HEK293T (cell line): ENCODE measurements around the gene TBX10.
A peak's percentile ranks its signal among the peaks of the same experiment; 100 is the strongest.

Experiments used
- CTCF ChIA-PET: fragments of 350-600 bp; formaldehyde crosslinking; extraction: SDS; loops from one replicate; lab custom pipeline; 2021; ENCODE audit warnings: antibody characterized with exemption, inconsistent platforms; lab: Yijun Ruan, JAX
- POLR2A ChIA-PET: fragments of 350-600 bp; formaldehyde crosslinking; extraction: SDS; loops from one replicate; lab custom pipeline; 2020; ENCODE audit warnings: antibody characterized with exemption, inconsistent platforms; lab: Yijun Ruan, JAX
- DNase-seq: peaks from one replicate; pipeline ENCODE4 v3.0.0; 2012; ENCODE audit warnings: mixed read lengths; ENCODE audit errors: extremely low spot score
- ARNT ChIP-seq: fragments of 450-650 bp; IDR thresholded peaks from 2 replicates; pipeline ENCODE4 v1.6.1; 2017; ENCODE audit warnings: mild to moderate bottlenecking
- BHLHE40 ChIP-seq: fragments of 450-650 bp; IDR thresholded peaks from 2 replicates; pipeline ENCODE4 v1.6.1; 2016; ENCODE audit warnings: mild to moderate bottlenecking, moderate library complexity, borderline replicate concordance
- CTBP1 ChIP-seq: fragments of 450-650 bp; IDR thresholded peaks from 2 replicates; pipeline ENCODE4 v1.6.1; 2016; ENCODE audit warnings: borderline replicate concordance
- ELF4 ChIP-seq: fragments of 450-650 bp; IDR thresholded peaks from 2 replicates; pipeline ENCODE4 v1.6.1; 2017; ENCODE audit warnings: antibody characterized with exemption
- FOXA1 ChIP-seq: fragments of 450-650 bp; IDR thresholded peaks from 2 replicates; pipeline ENCODE4 v1.6.1; 2016; ENCODE audit warnings: mild to moderate bottlenecking
- FOXK2 ChIP-seq: fragments of 450-650 bp; IDR thresholded peaks from 2 replicates; pipeline ENCODE4 v1.6.1; 2016; ENCODE audit warnings: mild to moderate bottlenecking
- FOXM1 ChIP-seq: fragments of 450-650 bp; IDR thresholded peaks from 2 replicates; pipeline ENCODE4 v1.6.1; 2017; ENCODE audit warnings: mild to moderate bottlenecking, borderline replicate concordance
- HDGF ChIP-seq: fragments of 450-650 bp; IDR thresholded peaks from 2 replicates; pipeline ENCODE4 v1.6.1; 2017; ENCODE audit warnings: antibody characterized with exemption, borderline replicate concordance
- L3MBTL2 ChIP-seq: fragments of 450-650 bp; conservative IDR thresholded peaks from 2 replicates; pipeline ENCODE4 v1.6.1; 2016; ENCODE audit warnings: mild to moderate bottlenecking
- LEF1 ChIP-seq: fragments of 450-650 bp; IDR thresholded peaks from 2 replicates; pipeline ENCODE4 v1.6.1; 2017; ENCODE audit warnings: mild to moderate bottlenecking, borderline replicate concordance
- NFRKB ChIP-seq: fragments of 450-650 bp; IDR thresholded peaks from 2 replicates; pipeline ENCODE4 v1.6.1; 2016; ENCODE audit warnings: mild to moderate bottlenecking, moderate library complexity
- PKNOX1 ChIP-seq: fragments of 450-650 bp; IDR thresholded peaks from 2 replicates; pipeline ENCODE4 v1.6.1; 2016
- SP1 ChIP-seq: fragments of 450-650 bp; IDR thresholded peaks from 2 replicates; pipeline ENCODE4 v1.6.1; 2017
- SUZ12 ChIP-seq: fragments of 450-650 bp; IDR thresholded peaks from 2 replicates; pipeline ENCODE4 v1.6.1; 2016; ENCODE audit warnings: mild to moderate bottlenecking
- TARDBP ChIP-seq: fragments of 450-650 bp; IDR thresholded peaks from 2 replicates; pipeline ENCODE4 v1.6.1; 2016
- ZNF384 ChIP-seq: fragments of 450-650 bp; IDR thresholded peaks from 2 replicates; pipeline ENCODE4 v1.6.1; 2016

Gene TBX10

DNA sequence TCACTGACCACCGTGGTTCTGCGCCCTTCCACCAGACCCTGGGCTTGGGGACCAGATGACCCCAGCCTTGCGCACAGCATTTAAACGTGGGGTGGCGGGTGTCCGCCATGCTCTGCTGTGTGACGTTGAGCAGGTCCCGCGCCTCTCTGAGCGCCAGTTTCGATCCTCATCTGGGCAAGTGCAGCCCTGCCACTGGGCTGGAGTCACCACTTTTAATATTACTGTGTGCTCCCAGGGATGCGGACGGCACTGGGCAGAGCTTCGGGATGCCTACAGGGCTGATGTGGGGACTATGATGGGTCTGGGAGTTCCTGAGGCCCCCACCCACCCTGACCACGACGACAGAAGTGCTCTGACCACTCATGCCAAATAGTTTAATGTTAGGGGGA lies 8.6 kb downstream of the TBX10 start:
- CTCF ChIA-PET: interaction anchor here (0.6 to 3.4 kb wide), 7 partner anchors 14 to 119 kb away, joined by 3 to 15 read pairs (median 4); partner anchors contain the start of gene ACY3
- no peak for DNase-seq
- POLR2A ChIA-PET: interaction anchor here (1.3 kb wide), 1 partner anchor 28 kb away, joined by 5 read pairs; no protein-coding TSS in a partner anchor
- TF ChIP-seq SP1 (no peak), PKNOX1 (no peak), FOXA1 (no peak), NFRKB (no peak), TARDBP (no peak), HDGF (no peak), L3MBTL2 (no peak), ZNF384 (no peak), FOXM1 (no peak), BHLHE40 (no peak), ARNT (no peak), FOXK2 (no peak)

GRCh38 chr11:67630228-67630942 lies 9.2 kb downstream of the TBX10 start:
- ChIA-PET POLR2A (interaction anchor here (1.0 to 1.3 kb wide), 2 partner anchors 9 to 29 kb away, joined by 3 to 5 read pairs; no protein-coding TSS in a partner anchor), CTCF (interaction anchor here (0.6 to 3.4 kb wide), 14 partner anchors 9 to 162 kb away, joined by 3 to 15 read pairs (median 4); partner anchors contain the start of genes ACY3 and TBX10)
- TF ChIP-seq TARDBP (no peak), SP1 (no peak), CTBP1 (no peak), ELF4 (no peak), HDGF (no peak), SUZ12 (no peak), LEF1 (no peak), PKNOX1 (no peak), ZNF384 (no peak), ARNT (no peak)
- DNase-seq: peak; percentile 99

DNA sequence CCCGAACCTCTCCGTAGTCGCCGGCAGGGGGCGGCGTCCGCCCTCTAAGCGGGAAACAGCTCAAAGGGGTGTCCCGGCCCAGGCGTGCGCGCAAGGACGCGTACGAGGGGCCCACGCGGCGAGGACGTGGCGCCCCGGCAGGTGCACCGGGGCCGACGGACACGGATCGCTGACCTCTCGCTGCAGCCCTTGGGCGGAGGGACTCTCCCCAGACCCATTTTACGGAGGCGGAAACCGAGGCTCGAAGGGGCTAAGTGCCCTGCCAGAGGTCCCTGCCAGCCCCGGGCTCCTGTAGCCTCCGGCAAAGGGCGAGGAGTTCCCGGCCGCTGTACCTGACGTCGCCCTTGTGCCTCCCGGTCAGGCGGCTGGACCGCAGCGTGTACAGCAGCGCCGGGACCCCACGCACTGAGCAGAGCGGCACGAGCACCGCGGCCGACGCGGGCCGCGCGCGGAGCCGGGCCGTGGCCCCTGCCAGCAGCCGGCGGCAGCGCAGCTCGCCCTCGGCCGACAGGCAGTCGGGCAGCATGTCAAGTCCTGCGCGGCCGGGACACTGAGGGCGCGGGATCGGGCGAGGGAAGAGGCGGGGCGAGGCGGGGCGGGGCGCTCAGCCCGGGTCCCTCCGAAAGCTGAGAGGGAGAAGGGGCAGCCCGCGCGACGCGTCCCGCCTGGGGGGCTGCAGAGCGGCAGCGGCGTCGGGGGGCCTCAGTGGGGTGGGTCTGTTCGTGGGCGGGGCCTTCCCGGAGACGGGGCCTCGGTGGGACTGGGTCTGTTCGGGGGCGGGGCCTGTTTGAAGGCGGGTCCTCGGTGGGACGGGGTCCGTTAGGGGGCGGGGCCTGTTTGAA lies 10.0 kb downstream of the TBX10 start, which contains the start of gene NUDT8:
Gene NUDT8, minus strand, starts transcription at position 552 of the 842 bp plus-strand sequence. Its CDS starts 26 bp downstream, at position 526.
- peak; percentile 92 for TF ChIP-seq L3MBTL2
- TF ChIP-seq BHLHE40: no peak
- no peak for TF ChIP-seq LEF1
- TF ChIP-seq HDGF: no peak
- TF ChIP-seq FOXM1: no peak
- no peak for TF ChIP-seq SP1
- no peak for TF ChIP-seq FOXA1
- TF ChIP-seq PKNOX1: no peak
- peak; percentile 57; the same call in 1 of the 2 replicates for TF ChIP-seq TARDBP
- no peak for TF ChIP-seq ELF4
- ChIA-PET POLR2A (interaction anchor here (0.6 to 1.3 kb wide), 4 partner anchors 8 to 30 kb away, joined by 3 to 5 read pairs (median 3); no protein-coding TSS in a partner anchor), CTCF (interaction anchor here (0.9 to 3.4 kb wide), 15 partner anchors 9 to 162 kb away, joined by 3 to 15 read pairs (median 4); partner anchors contain the start of genes ACY3 and TBX10)
- DNase-seq: peak; percentile 77

GRCh38 chr11:67628710-67629385 lies 10.7 kb downstream of the TBX10 start:
- ChIA-PET CTCF (interaction anchor here (1.0 to 3.4 kb wide), 10 partner anchors 8 to 62 kb away, joined by 3 to 15 read pairs (median 5); partner anchors contain the start of genes ACY3 and TBX10), POLR2A (interaction anchor here (0.6 to 1.0 kb wide), 2 partner anchors 14 to 23 kb away, joined by 3 read pairs; no protein-coding TSS in a partner anchor)
- TF ChIP-seq PKNOX1 (no peak), TARDBP (no peak), HDGF (no peak), SUZ12 (no peak), LEF1 (no peak), ZNF384 (no peak), ELF4 (no peak), FOXM1 (no peak), BHLHE40 (no peak), SP1 (no peak), ARNT (no peak), CTBP1 (no peak), FOXA1 (no peak), L3MBTL2 (no peak), NFRKB (no peak), FOXK2 (no peak)
- no peak for DNase-seq
